Activated naive CD4-positive, alpha-beta T cell treated with anti-CD3 and anti-CD28 coated beads for 36 hours (primary cell): ENCODE results near the gene MUC6. TPM values are rescaled to one million over a fixed set of nuclear protein-coding genes. Genes with fewer than 3 reads are reported as not detected.

Experiments used
- CTCF ChIA-PET: fragments of 350-600 bp; sonication (Branson Sonifier 250); formaldehyde crosslinking; loops from one replicate; lab custom pipeline; 2021; ENCODE audit warnings: antibody characterized with exemption; lab: Charles Lee
- DNase-seq: peaks from one replicate; pipeline ENCODE4 v3.0.0-alpha.2; 2020
- H3K27ac Mint-ChIP-seq: one replicate; pipeline ENCODE4 v1.8.0; 2021; ENCODE audit warnings: mild to moderate bottlenecking, mixed read lengths
- H3K27me3 Mint-ChIP-seq: one replicate; pipeline ENCODE4 v1.8.0; 2021; ENCODE audit warnings: low read depth, mixed read lengths
- H3K36me3 Mint-ChIP-seq: one replicate; pipeline ENCODE4 v1.8.0; 2021; ENCODE audit warnings: low read depth, mixed read lengths
- H3K4me1 Mint-ChIP-seq: one replicate; pipeline ENCODE4 v1.8.0; 2021; ENCODE audit warnings: low read depth, mixed read lengths
- H3K4me3 Mint-ChIP-seq: one replicate; pipeline ENCODE4 v1.8.0; 2021; ENCODE audit warnings: mild to moderate bottlenecking, moderate library complexity, mixed read lengths
- H3K9me3 Mint-ChIP-seq: one replicate; pipeline ENCODE4 v1.8.0; 2021; ENCODE audit warnings: mixed read lengths
- intact Hi-C: fragments of 100-400 bp; cut with micrococcal nuclease; formaldehyde crosslinking; loops from one replicate; pipeline ENCODE4 v1.15.1; 2023
- total RNA-seq, 2 experiments: library from RNA; stranded (reverse); gene quantifications; one replicate each; pipeline ENCODE4 v1.2.3, GENCODE V29; 2021

Gene MUC6
- total RNA-seq, 2 experiments from 2014 or later, result not detected

GRCh38 chr11:1076061-1076665 lies 39.6 kb upstream of the MUC6 start:
- DNase-seq, result peak; percentile 3
- Mint-ChIP-seq H3K9me3 (no peaks in the 10 kb centered on the region), H3K4me3 (no peak overlapping the region), H3K4me1 (no peaks in the 10 kb centered on the region), H3K27ac (no peak overlapping the region), H3K27me3 (no peaks in the 10 kb centered on the region), H3K36me3 (no peaks in the 10 kb centered on the region)
- intact Hi-C loops, result no loop called here
- CTCF ChIA-PET, result no interaction called here

- peak; percentile 3 for DNase-seq
- Mint-ChIP-seq H3K27ac (no peak overlapping the region), H3K4me3 (no peak overlapping the region), H3K9me3 (no peaks in the 10 kb centered on the region), H3K27me3 (no peaks in the 10 kb centered on the region), H3K4me1 (no peaks in the 10 kb centered on the region), H3K36me3 (no peaks in the 10 kb centered on the region)
- CTCF ChIA-PET, result no interaction called here
- intact Hi-C loops, result no loop called here
Measured at GRCh38 chr11:1075341-1075911, 38.9 kb upstream of the MUC6 start.

GRCh38 chr11:1074244-1075221 lies 38.0 kb upstream of the MUC6 start, which contains the start of gene MUC2:
TSS of gene MUC2 (plus strand) at chr11:1074874.
- intact Hi-C loops, result no loop called here
- CTCF ChIA-PET, result no interaction called here
- Mint-ChIP-seq H3K27me3 (no peaks in the 10 kb centered on the region), H3K27ac (no peak within 1 kb of the TSS), H3K4me1 (no peaks in the 10 kb centered on the region), H3K9me3 (no peaks in the 10 kb centered on the region), H3K36me3 (no peaks in the 10 kb centered on the region), H3K4me3 (no peak within 1 kb of the TSS)
- DNase-seq, result no peak

- Mint-ChIP-seq H3K4me1 (no peaks in the 10 kb centered on the region), H3K36me3 (no peaks in the 10 kb centered on the region), H3K4me3 (no peak overlapping the region), H3K9me3 (no peaks in the 10 kb centered on the region), H3K27me3 (no peaks in the 10 kb centered on the region), H3K27ac (no peak overlapping the region)
- CTCF ChIA-PET, result no interaction called here
- intact Hi-C loops, result no loop called here
- no peak for DNase-seq
Measured at GRCh38 chr11:1073851-1074243, 37.3 kb upstream of the MUC6 start.

- DNase-seq, result no peak
- CTCF ChIA-PET, result no interaction called here
- no peak overlapping the region for H3K4me3 Mint-ChIP-seq
- H3K36me3 Mint-ChIP-seq, result no peaks in the 10 kb centered on the region
- no peak overlapping the region for H3K27ac Mint-ChIP-seq
- H3K9me3 Mint-ChIP-seq, result no peaks in the 10 kb centered on the region
- H3K4me1 Mint-ChIP-seq, result no peaks in the 10 kb centered on the region
- no peaks in the 10 kb centered on the region for H3K27me3 Mint-ChIP-seq
- intact Hi-C loops, result no loop called here
Measured at GRCh38 chr11:1073261-1073724, 36.8 kb upstream of the MUC6 start.

- H3K4me1 Mint-ChIP-seq, result no peaks in the 10 kb centered on the region
- H3K9me3 Mint-ChIP-seq, result no peaks in the 10 kb centered on the region
- peaks cover 1% of the 10 kb centered on the region for H3K27me3 Mint-ChIP-seq
- CTCF ChIA-PET, result no interaction called here
- H3K36me3 Mint-ChIP-seq, result no peaks in the 10 kb centered on the region
- H3K27ac Mint-ChIP-seq, result no peak overlapping the region
- intact Hi-C loops, result no loop called here
- DNase-seq, result no peak
- H3K4me3 Mint-ChIP-seq, result no peak overlapping the region
Measured at GRCh38 chr11:1072821-1073231, 36.3 kb upstream of the MUC6 start.

GRCh38 chr11:1072116-1072820 lies 35.8 kb upstream of the MUC6 start:
- CTCF ChIA-PET, result no interaction called here
- DNase-seq, result no peak
- no peak overlapping the region for H3K27ac Mint-ChIP-seq
- H3K9me3 Mint-ChIP-seq, result no peaks in the 10 kb centered on the region
- no peak overlapping the region for H3K4me3 Mint-ChIP-seq
- peaks cover 1% of the 10 kb centered on the region for H3K27me3 Mint-ChIP-seq
- H3K4me1 Mint-ChIP-seq, result no peaks in the 10 kb centered on the region
- intact Hi-C loops, result no loop called here
- H3K36me3 Mint-ChIP-seq, result no peaks in the 10 kb centered on the region

- CTCF ChIA-PET, result no interaction called here
- H3K9me3 Mint-ChIP-seq, result no peaks in the 10 kb centered on the region
- intact Hi-C loops, result no loop called here
- H3K4me3 Mint-ChIP-seq, result no peak overlapping the region
- no peaks in the 10 kb centered on the region for H3K36me3 Mint-ChIP-seq
- peaks cover 1% of the 10 kb centered on the region for H3K27me3 Mint-ChIP-seq
- no peaks in the 10 kb centered on the region for H3K4me1 Mint-ChIP-seq
- DNase-seq, result no peak
- H3K27ac Mint-ChIP-seq, result no peak overlapping the region
Measured at GRCh38 chr11:1071571-1072115, 35.1 kb upstream of the MUC6 start.

GRCh38 chr11:1070594-1071462 lies 34.3 kb upstream of the MUC6 start:
- no peak for DNase-seq
- no peak overlapping the region for H3K4me3 Mint-ChIP-seq
- intact Hi-C loops, result no loop called here

GRCh38 chr11:1069740-1070139 lies 33.2 kb upstream of the MUC6 start:
- H3K4me1 Mint-ChIP-seq, result no peaks in the 10 kb centered on the region
- CTCF ChIA-PET, result no interaction called here
- H3K9me3 Mint-ChIP-seq, result no peaks in the 10 kb centered on the region
- H3K36me3 Mint-ChIP-seq, result no peaks in the 10 kb centered on the region
- intact Hi-C loops, result no loop called here
- H3K27me3 Mint-ChIP-seq, result peaks cover 1% of the 10 kb centered on the region
- H3K4me3 Mint-ChIP-seq, result no peak overlapping the region
- H3K27ac Mint-ChIP-seq, result no peak overlapping the region
- DNase-seq, result no peak

More at GRCh38 chr11:1070594-1071462, 34.3 kb upstream of the MUC6 start:
- no peaks in the 10 kb centered on the region for H3K36me3 Mint-ChIP-seq
- H3K9me3 Mint-ChIP-seq, result no peaks in the 10 kb centered on the region
- peaks cover 1% of the 10 kb centered on the region for H3K27me3 Mint-ChIP-seq
- no peak overlapping the region for H3K27ac Mint-ChIP-seq
- no peaks in the 10 kb centered on the region for H3K4me1 Mint-ChIP-seq
- CTCF ChIA-PET, result no interaction called here

GRCh38 chr11:1067812-1068496 lies 31.4 kb upstream of the MUC6 start:
- no peaks in the 10 kb centered on the region for H3K36me3 Mint-ChIP-seq
- CTCF ChIA-PET, result no interaction called here
- H3K9me3 Mint-ChIP-seq, result no peaks in the 10 kb centered on the region
- H3K4me3 Mint-ChIP-seq, result no peak overlapping the region
- H3K27me3 Mint-ChIP-seq, result peaks cover 1% of the 10 kb centered on the region
- no peak for DNase-seq
- peaks cover 12% of the 10 kb centered on the region for H3K4me1 Mint-ChIP-seq
- intact Hi-C loops, result no loop called here
- no peak overlapping the region for H3K27ac Mint-ChIP-seq
